Adrenal gland (tissue), 5 donors: Measurements from ENCODE around the gene C10orf90.

Experiments used
- POLR2A ChIP-seq, 2 donors: fragments of 450-650 bp; IDR thresholded peaks; one replicate each; pipeline ENCODE4 v1.6.1; 2017; ENCODE audit warnings: antibody characterized with exemption in 2 of 2, mild to moderate bottlenecking in 2 of 2, moderate library complexity in 1 of 2
- TF ChIP-seq, protein P1 (sequence below), 6 experiments: fragments of 450-650 bp in 4 of 6; fragments of 200-600 bp in 2 of 6; sonication (generic) in 1 of 6; IDR thresholded peaks; 1 replicate in 5 of 6; 2 replicates in 1 of 6; pipeline versions ENCODE4 v1.5.1 to v1.8.0; 2016 to 2021; ENCODE audit warnings: antibody characterized with exemption in 6 of 6, mild to moderate bottlenecking in 2 of 6, moderate library complexity in 1 of 6
- donor health status: DM: no; HTN: no; CAD: no.

DNA sequence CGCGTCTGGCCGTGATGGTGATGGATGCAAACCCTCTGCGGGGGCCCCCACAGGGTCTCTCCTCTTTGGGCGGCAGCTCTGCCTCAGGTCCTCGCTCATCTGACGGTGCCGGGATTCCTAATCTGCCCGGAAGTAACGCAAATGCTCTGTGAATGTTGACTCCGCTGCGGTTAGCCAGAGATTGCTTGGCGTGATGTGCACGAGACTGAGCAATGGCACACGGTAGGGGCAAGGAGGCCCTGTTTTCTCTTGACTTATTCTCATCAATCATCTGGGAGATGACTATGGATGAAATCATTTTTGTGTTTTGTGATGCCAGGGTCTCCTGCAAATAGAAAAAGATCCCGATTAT, 165.8 kb downstream of the C10orf90 start:
- TF ChIP-seq, protein P1, sequence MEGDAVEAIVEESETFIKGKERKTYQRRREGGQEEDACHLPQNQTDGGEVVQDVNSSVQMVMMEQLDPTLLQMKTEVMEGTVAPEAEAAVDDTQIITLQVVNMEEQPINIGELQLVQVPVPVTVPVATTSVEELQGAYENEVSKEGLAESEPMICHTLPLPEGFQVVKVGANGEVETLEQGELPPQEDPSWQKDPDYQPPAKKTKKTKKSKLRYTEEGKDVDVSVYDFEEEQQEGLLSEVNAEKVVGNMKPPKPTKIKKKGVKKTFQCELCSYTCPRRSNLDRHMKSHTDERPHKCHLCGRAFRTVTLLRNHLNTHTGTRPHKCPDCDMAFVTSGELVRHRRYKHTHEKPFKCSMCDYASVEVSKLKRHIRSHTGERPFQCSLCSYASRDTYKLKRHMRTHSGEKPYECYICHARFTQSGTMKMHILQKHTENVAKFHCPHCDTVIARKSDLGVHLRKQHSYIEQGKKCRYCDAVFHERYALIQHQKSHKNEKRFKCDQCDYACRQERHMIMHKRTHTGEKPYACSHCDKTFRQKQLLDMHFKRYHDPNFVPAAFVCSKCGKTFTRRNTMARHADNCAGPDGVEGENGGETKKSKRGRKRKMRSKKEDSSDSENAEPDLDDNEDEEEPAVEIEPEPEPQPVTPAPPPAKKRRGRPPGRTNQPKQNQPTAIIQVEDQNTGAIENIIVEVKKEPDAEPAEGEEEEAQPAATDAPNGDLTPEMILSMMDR (IDR thresholded peaks at IDR 0.05): no peak
- no peak for TF ChIP-seq POLR2A (IDR thresholded peaks at IDR 0.05)
